Measurements from ENCODE around the gene KNDC1.

Gene KNDC1

DNA sequence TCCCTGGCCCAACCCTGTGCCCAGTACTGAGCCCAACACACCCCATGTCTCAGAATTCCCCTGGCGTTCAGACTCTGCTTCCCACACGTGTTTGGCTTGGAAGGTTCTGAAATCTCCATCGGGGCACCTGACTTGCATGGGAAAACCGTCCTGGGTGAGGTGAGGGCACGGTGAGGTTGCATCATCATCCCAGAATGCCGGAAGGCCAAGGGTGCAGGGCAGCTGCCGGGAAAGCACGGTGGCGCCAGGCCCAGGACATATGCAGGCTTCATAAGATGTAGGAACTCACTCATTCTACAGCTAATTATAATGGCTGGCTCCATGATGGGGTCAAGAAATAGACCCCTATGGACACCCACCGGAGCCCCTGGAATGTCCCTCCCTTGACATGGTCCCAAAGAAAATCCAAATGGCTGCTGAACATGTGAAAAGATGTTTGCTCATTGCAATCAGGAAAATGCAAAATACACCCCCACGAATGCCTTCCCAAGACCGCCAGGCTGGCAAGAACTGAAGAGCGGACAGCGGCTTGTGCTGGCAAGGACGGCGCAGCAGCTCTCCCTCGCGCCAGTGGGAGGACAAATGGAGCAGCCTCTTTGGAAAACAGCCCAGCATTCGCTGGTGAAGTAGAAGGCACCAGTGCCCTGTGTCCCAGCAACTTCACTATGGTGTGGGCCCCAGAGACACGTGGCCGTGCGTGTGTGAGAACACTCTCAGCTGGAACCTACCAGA is 2.3 kb downstream of the KNDC1 start:
- Mint-ChIP-seq H3K36me3 (no peaks in the 10 kb centered on the region), H3K27me3 (peaks cover 47% of the 10 kb centered on the region), H3K4me3 (no peak overlapping the region), H3K9me3 (peaks cover 3% of the 10 kb centered on the region), H3K27ac (no peak overlapping the region), H3K4me1 (no peaks in the 10 kb centered on the region)
- ATAC-seq: no peak

DNA sequence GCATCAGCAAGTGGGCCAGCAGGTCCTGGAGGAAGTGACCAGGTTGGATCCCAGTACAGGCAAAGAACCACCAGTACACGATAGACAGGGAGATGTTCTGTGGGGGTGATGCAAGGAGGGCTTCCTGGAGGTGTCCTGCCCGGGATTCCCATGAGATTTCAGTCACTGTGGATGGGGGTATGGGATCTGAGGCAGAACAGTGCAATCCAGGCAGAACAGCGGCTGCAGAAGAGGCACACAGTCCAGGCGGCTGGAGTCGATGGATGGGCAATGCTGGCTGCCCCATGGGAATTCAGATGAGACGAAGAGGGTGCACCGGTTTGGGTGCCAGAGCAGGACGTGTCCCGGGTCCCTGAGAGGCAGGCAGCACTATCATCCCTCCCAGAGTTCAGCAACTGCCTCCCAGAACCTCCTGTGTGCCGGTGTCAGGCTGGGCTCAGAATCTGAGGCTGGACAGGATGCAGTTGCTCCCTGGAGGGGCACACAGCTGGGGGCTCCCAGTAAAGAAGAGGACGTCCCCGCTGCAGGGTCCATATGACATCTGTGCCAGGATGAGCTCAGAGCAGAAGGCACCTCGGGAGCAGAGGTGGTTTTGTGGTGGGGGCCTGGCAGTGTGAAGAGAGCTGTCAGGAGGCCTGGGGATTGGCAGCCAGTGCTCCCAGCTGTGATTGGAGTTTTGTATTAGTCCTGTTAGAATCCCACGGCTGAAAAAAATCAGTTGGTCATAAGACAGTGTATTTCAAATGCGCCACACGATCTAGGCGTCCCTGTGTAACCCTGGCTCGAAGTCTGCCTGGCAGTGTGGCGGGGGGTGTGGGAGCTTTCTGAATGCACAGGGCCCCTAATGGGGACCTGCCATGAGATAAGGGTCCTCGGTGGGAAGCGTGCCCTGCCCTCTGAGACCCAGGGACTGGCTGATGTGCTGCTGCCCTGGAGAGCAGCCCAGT is 3.2 kb downstream of the KNDC1 start:
- no peaks in the 10 kb centered on the region for H3K4me1 Mint-ChIP-seq
- peaks cover 3% of the 10 kb centered on the region for H3K9me3 Mint-ChIP-seq
- H3K27me3 Mint-ChIP-seq: peaks cover 47% of the 10 kb centered on the region
- no peaks in the 10 kb centered on the region for H3K36me3 Mint-ChIP-seq
- H3K4me3 Mint-ChIP-seq: no peak overlapping the region
- no peak overlapping the region for H3K27ac Mint-ChIP-seq
- no peak for ATAC-seq

DNA sequence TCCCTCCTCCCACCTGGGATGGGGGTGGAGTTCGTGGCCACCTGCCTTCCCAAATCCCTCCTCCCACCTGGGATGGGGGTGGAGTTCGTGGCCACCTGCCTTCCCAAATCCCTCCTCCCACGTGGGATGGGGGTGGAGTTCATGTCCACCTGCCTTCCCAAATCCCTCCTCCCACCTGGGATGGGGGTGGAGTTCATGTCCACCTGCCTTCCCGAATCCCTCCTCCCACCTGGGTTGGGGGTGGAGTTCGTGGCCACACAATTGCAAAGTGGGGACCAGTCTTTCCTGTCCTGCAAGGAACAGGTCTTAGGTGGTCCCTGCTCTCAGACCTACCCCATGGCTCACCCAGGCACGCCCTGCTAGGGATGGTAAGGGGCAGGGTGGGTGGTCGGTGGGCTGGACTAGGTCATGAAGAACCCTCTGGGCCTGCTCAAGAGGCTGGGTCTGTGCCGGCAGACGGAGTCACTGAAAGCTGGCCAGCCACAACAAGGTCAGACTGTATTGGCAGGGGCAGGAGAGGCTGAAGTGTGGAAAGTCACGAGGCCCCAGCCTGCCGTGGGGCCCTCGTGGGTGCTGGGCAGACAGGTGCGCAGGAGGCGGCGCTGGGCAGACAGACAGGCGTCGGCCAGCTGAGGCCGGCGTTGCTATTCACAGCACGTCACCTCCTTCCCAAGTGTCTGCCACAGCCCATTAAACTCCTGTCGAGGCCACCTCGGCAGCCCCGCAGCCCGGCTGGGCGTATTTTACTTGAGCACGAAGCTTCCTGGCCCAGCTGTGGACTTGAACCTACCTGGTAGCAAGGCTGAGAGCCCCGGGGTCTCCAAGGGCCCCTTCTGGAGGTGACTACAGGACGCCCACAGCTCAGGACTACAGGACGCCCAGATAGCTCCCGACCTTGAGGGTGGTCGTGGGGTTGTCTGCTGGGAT is 4.1 kb downstream of the KNDC1 start:
- no peaks in the 10 kb centered on the region for H3K36me3 Mint-ChIP-seq
- no peak overlapping the region for H3K27ac Mint-ChIP-seq
- no peak overlapping the region for H3K4me3 Mint-ChIP-seq
- ATAC-seq: no peak
- H3K27me3 Mint-ChIP-seq: peaks cover 47% of the 10 kb centered on the region
- no peaks in the 10 kb centered on the region for H3K4me1 Mint-ChIP-seq
- peaks cover 3% of the 10 kb centered on the region for H3K9me3 Mint-ChIP-seq

DNA sequence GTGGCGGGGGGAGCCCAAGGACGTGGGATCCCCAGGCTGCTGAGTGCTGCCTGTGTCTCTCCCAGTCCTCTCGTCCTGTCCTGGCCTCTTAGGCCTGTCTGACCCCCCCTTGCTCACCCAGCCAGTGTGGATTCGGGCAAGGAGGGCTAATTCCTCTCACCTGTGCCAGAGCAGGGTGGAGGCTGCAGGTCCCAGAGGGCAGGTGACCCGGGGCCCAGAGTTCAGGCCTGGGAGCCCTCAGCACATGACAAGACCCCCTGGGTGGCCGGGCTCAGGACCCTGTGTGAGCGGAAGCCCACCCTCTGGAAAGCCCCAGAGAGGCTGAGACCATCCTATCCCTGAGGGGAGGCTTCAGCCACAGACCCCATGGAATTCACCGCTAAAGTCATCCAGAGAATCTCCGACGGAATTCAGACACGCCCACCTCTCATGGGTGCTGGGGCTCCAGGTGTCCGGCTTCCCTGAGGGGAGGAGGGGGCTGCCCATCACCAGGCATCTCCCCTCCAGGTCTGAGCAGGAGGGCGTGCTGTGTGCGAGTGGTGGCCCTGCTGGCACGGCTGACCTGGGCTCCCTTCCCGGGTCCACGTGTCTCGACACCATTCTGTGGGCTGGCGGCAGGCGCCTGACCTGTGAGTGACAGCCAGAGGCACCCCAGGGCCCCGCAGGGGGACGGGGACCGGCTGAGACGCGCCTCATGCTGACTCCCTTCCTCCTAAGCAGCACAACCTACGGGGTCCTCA is 5.0 kb downstream of the KNDC1 start:
- Mint-ChIP-seq H3K27ac (no peak overlapping the region), H3K4me3 (no peak overlapping the region), H3K27me3 (peaks cover 47% of the 10 kb centered on the region), H3K9me3 (peaks cover 3% of the 10 kb centered on the region), H3K36me3 (no peaks in the 10 kb centered on the region), H3K4me1 (no peaks in the 10 kb centered on the region)
- no peak for ATAC-seq

DNA sequence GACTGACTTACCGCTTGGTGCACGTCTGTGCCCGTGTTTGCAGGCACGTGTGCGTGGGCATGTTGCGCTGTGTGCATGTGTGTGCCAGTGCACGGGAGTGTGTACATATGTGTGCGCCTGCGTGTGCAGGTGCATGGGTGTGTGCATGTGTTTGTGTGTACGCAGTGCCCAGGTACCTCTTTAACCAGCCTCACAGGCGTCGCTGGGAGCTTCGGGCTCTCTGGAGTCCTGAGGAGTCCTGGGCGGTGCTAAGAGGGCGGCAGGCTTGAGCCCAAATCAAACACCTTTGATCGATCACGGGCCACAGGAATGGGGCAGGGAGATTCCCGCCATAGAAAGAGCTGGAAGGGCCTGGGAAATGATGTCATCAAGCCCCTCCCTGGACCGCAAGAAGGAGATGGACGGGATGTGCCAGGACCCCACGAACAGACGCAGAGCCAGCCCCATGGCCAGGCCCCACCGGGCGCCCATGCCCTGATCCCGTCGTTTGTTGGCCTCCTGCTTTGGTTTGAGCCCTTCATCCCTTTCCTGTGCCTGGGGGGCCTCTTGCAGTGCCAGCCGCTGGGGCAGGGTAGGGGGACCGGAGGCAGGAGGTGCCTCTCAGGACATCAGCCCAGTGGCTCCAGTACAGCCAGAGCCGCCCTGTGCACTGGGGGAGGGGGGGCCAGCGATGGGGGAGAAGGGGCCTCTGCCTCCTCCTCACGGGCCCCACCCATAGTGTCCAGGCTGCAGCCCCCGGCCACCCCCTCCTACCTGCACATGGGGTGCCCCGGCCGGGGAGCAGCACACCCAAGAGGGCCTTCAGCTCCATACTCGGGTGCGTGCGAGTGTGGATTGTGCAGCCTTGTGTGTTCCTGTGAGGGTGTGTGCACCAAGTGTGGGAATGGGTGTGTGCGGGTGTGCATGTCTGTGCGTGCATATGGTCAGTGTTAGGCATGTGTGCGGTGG is 5.8 kb downstream of the KNDC1 start:
- ATAC-seq: no peak
- H3K27ac Mint-ChIP-seq: no peak overlapping the region
- H3K27me3 Mint-ChIP-seq: peaks cover 46% of the 10 kb centered on the region
- no peak overlapping the region for H3K4me3 Mint-ChIP-seq
- peaks cover 3% of the 10 kb centered on the region for H3K9me3 Mint-ChIP-seq
- no peaks in the 10 kb centered on the region for H3K36me3 Mint-ChIP-seq
- no peaks in the 10 kb centered on the region for H3K4me1 Mint-ChIP-seq

DNA sequence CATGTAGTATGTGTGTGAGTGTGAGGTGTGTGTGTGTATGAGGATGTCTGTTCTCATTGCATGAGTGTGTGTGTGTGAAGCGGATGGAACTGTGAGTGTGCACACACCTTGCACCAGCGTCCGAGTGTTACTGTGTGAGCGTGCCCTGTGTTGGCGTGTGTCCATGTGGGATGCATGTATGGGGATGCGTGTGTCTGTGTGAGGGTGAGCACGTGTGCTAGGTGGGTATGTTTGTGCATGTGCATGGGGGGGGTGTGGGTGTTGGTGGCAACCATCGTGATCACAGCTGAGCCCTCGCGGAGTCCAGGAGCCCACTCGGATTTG is 6.4 kb downstream of the KNDC1 start:
- H3K4me3 Mint-ChIP-seq: no peak overlapping the region
- H3K27ac Mint-ChIP-seq: no peak overlapping the region
- H3K4me1 Mint-ChIP-seq: no peaks in the 10 kb centered on the region
- H3K36me3 Mint-ChIP-seq: no peaks in the 10 kb centered on the region
- no peak for ATAC-seq
- peaks cover 40% of the 10 kb centered on the region for H3K27me3 Mint-ChIP-seq
- peaks cover 3% of the 10 kb centered on the region for H3K9me3 Mint-ChIP-seq

DNA sequence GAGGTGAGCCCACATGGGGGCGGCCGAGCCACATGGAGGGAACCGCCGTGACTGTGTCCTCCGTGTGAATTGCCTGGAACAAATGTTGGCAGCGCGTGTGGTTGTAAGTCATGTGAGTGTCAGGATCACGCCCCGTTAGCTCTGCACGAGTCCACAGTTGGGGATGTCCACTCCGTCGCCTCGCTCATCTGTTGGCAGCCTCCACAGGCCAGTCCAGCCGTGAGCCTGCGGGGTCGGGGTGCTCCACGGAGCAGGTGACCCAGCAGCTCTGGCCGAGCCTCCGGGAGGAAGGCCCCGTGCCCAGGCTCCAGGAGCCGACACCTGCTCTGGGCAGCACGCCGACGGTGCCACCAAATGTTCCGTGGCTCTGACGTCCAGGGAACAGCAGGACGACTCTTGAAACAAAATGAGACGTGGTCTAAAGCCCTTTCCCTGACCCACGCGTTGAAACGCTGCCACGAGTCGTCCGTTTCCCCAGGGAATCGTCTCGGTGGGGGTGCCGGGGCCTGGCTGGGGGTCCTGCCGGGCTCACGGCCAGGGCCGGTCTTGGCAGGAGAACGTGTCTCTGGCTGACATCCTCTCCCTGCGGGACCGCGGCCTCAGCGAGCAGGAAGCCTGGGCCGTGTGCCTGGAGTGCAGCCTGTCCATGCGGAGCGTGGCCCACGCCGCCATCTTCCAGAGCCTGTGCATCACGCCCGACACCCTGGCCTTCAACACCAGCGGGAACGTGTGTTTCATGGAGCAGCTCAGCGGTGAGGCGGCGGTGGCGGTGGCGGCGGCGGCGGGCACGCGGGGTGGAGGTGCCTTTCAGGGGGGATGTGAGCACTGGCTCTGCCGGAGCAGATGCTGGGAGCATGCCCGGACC is 7.0 kb downstream of the KNDC1 start:
- H3K4me3 Mint-ChIP-seq: no peak overlapping the region
- H3K36me3 Mint-ChIP-seq: no peaks in the 10 kb centered on the region
- ATAC-seq: no peak
- H3K9me3 Mint-ChIP-seq: peaks cover 3% of the 10 kb centered on the region
- no peaks in the 10 kb centered on the region for H3K4me1 Mint-ChIP-seq
- H3K27me3 Mint-ChIP-seq: peaks cover 42% of the 10 kb centered on the region
- no peak overlapping the region for H3K27ac Mint-ChIP-seq

DNA sequence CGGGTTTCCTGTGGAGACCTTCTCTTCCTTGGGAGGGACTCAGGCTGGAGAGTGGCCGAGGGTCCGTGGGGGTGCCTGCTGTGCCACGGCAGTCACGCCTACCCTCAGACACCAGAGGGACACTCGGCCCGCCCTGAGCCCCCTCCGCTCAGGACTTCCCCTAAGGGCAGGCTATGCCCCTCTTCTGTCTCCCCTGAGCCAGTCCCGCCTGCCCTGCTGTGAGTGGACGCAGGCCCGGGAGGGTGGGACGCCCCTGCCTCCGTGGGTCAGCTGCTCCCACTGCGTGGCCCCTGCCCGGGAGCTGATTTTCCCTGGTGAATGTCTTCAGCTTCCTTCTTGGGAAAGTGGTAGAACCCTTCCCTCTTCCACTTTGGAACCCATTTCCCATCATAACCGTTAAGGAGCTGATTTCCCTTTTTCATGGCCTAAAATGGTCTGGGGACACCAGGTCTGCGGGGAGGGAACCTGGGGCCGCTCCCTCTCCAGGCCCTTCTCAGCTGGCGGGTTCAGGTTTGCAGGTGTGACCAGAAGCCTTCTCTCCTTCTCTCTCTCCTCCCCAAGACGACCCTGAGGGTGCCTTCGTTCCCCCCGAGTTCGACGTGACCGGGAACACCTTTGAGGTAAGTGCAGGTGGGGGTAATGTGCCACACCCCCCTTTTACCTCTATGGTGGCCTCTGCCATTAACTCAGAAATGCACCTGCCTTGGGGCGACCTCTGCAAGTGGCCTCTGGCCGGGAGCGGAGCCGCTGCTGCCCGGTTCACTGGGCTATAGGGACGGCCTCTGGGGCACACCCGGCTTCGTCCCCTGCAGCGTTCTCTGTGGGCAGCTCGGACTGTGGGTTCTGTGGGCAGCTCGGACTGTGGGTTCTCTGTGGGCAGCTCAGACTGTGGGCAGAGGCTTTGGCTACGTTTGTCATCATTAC is 7.9 kb downstream of the KNDC1 start:
- ATAC-seq: no peak
- Mint-ChIP-seq H3K9me3 (peaks cover 3% of the 10 kb centered on the region), H3K4me3 (no peak overlapping the region), H3K36me3 (no peaks in the 10 kb centered on the region), H3K4me1 (no peaks in the 10 kb centered on the region), H3K27me3 (peaks cover 42% of the 10 kb centered on the region), H3K27ac (no peak overlapping the region)

DNA sequence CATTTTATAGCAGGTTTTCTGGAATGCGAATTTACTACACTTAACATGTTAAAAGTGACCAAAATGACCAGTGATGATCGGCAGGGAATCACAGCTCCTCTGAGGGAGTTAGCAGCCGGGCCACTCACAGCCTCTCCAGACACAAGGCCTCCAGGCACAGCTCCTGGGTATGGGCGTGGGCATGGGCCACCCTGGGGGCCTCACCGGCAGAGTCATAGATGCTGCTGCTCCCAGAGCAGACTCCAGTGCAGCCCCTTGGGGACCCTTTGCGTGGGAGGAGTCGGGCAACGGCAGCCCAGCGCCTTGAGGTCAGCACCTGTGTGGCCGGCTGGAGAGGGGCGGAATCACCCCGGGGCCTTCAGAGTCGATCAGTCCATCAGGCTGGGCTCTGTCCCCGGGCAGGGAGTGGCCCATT is 8.6 kb downstream of the KNDC1 start:
- peaks cover 42% of the 10 kb centered on the region for H3K27me3 Mint-ChIP-seq
- H3K9me3 Mint-ChIP-seq: peaks cover 3% of the 10 kb centered on the region
- H3K27ac Mint-ChIP-seq: no peak overlapping the region
- H3K4me1 Mint-ChIP-seq: no peaks in the 10 kb centered on the region
- H3K4me3 Mint-ChIP-seq: no peak overlapping the region
- no peak for ATAC-seq
- no peaks in the 10 kb centered on the region for H3K36me3 Mint-ChIP-seq

DNA sequence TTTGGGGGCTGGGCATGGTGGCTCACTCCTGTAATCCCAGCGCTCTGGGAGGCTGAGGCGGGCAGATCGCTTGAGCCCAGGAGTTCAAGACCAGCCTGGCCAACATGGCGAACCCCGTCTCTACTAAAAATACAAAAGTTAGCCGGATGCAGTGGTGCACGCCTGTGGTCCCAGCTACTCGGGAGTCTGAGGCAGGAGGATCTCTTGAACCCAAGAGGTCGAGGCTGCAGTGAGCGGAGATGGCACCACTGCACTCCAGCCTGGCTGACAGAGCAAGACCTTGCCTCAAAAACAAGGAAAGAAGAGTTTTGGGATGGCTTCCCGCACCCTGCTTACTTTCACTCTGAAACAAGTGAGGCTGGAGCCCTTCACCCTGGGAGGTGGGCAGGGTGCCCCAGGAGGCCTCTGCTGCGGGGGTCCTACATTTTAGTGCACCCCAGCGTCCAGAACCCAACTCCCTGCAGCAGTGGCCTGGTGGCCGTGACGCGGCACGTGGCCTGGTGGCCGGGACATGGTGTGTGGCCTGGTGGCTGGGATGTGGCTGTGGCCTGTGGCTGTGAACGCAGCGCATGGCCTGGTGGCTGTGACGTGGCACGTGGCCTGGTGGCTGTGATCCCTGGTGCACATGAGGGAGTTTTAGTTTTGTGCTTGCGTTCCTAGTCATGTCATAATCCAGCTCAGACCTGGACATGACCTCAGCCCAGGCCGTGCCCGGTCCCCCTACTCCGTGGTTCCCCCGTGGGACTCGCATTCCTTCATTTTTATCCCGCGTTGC is 9.3 kb downstream of the KNDC1 start:
- no peak for ATAC-seq
- Mint-ChIP-seq H3K27ac (no peak overlapping the region), H3K4me1 (no peaks in the 10 kb centered on the region), H3K9me3 (peaks cover 4% of the 10 kb centered on the region), H3K27me3 (peaks cover 43% of the 10 kb centered on the region), H3K36me3 (no peaks in the 10 kb centered on the region), H3K4me3 (no peak overlapping the region)

DNA sequence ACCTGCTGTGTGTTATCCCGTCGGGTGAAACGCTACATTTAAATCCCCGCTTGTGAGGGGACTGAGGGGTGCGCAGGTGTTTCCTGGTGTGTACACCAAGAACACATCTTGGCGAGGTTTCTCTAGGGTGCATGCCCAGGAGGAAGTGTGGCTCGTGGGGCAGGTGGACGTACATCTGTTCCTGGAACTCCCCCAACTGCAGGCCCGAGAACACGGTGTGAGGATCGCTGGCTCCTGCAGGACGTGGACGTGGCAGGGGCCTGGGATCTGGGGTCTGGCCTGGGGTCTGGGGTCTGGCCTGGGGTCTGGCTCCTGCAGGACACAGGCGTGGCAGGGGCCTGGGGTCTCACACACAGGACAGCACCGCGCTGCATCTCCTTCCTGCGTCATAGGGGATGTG is 10.1 kb downstream of the KNDC1 start:
- no peak overlapping the region for H3K27ac Mint-ChIP-seq
- no peaks in the 10 kb centered on the region for H3K36me3 Mint-ChIP-seq
- no peak for ATAC-seq
- H3K9me3 Mint-ChIP-seq: peaks cover 11% of the 10 kb centered on the region
- H3K27me3 Mint-ChIP-seq: peaks cover 50% of the 10 kb centered on the region
- H3K4me3 Mint-ChIP-seq: no peak overlapping the region
- no peaks in the 10 kb centered on the region for H3K4me1 Mint-ChIP-seq
